Measurements from ENCODE around the gene MYO1C.
A peak's percentile ranks its signal among the peaks of the same experiment; 100 is the strongest.

Gene MYO1C

GRCh38 chr17:1484676-1485422 lies 7.6 kb downstream of the MYO1C start:
- peak overlapping the region; percentile 83 to 99 (median 94) for H3K4me2 ChIP-seq
- peaks cover 9 to 57% (median 26%) of the 10 kb centered on the region in 11 experiments; a peak in 19 of 22 replicates for H4K20me1 ChIP-seq
- H3K27me3 ChIP-seq = peaks cover 0 to 13% (median 0%) of the 10 kb centered on the region in 11 experiments; a peak in 7 of 22 replicates
- peak overlapping the region; percentile 16 to 91 (median 75); a peak in 21 of 22 replicates for H3K27ac ChIP-seq
- H3K9me3 ChIP-seq (replicated peaks in 1 of 11) = no peaks in the 10 kb centered on the region
- peaks cover 30 to 62% (median 53%) of the 10 kb centered on the region in 10 experiments for H3K4me1 ChIP-seq
- peaks cover 0 to 41% (median 16%) of the 10 kb centered on the region in 11 experiments; a peak in 16 of 22 replicates for H3K36me3 ChIP-seq
- TF ChIP-seq Cebpa-rat (IDR thresholded peaks at IDR 0.05) = no peak
- H3K4me3 ChIP-seq = peak overlapping the region; percentile 60 to 80 (median 69)
- peak overlapping the region; percentile 73 to 89 (median 81) for H3K9ac ChIP-seq

GRCh38 chr17:1484060-1484535 lies 8.4 kb downstream of the MYO1C start:
- H4K20me1 ChIP-seq = peaks cover 8 to 56% (median 21%) of the 10 kb centered on the region in 11 experiments; a peak in 19 of 22 replicates
- H3K27me3 ChIP-seq = peaks cover 0 to 13% (median 0%) of the 10 kb centered on the region in 11 experiments; a peak in 7 of 22 replicates
- H3K9me3 ChIP-seq (replicated peaks in 1 of 11) = no peaks in the 10 kb centered on the region
- no peak overlapping the region for H3K9ac ChIP-seq
- H3K27ac ChIP-seq = no peak overlapping the region
- H3K4me2 ChIP-seq = peak overlapping the region; percentile 19 to 99 (median 92); a peak in 18 of 22 replicates
- TF ChIP-seq Cebpa-rat (IDR thresholded peaks at IDR 0.05) = no peak
- H3K4me3 ChIP-seq = no peak overlapping the region
- peaks cover 22 to 54% (median 45%) of the 10 kb centered on the region in 10 experiments for H3K4me1 ChIP-seq
- peaks cover 0 to 49% (median 16%) of the 10 kb centered on the region in 11 experiments; a peak in 17 of 22 replicates for H3K36me3 ChIP-seq

- Histone ChIP-seq H3K36me3 (peaks cover 8 to 63% (median 30%) of the 10 kb centered on the region in 11 experiments; a peak in 19 of 22 replicates), H3K27me3 (peaks cover 0 to 13% (median 0%) of the 10 kb centered on the region in 11 experiments; a peak in 7 of 22 replicates), H3K9me3 (replicated peaks in 1 of 11) (no peaks in the 10 kb centered on the region), H4K20me1 (peaks cover 0 to 60% (median 16%) of the 10 kb centered on the region in 11 experiments; a peak in 16 of 22 replicates), H3K9ac (no peak overlapping the region), H3K27ac (no peak overlapping the region), H3K4me1 (peaks cover 14 to 40% (median 31%) of the 10 kb centered on the region in 10 experiments), H3K4me3 (no peak overlapping the region), H3K4me2 (no peak overlapping the region)
- no peak for TF ChIP-seq Cebpa-rat (IDR thresholded peaks at IDR 0.05)
Measured at GRCh38 chr17:1482680-1483079, 9.8 kb downstream of the MYO1C start.

- Histone ChIP-seq H3K9me3 (replicated peaks in 1 of 11) (no peaks in the 10 kb centered on the region), H3K4me1 (peaks cover 11 to 35% (median 24%) of the 10 kb centered on the region in 10 experiments), H3K27ac (no peak overlapping the region), H3K9ac (no peak overlapping the region), H3K4me2 (no peak overlapping the region), H3K27me3 (peaks cover 0 to 8% (median 0%) of the 10 kb centered on the region in 11 experiments; a peak in 7 of 22 replicates), H4K20me1 (peaks cover 0 to 69% (median 16%) of the 10 kb centered on the region in 11 experiments; a peak in 17 of 22 replicates), H3K36me3 (peaks cover 12 to 72% (median 39%) of the 10 kb centered on the region in 11 experiments; a peak in 20 of 22 replicates), H3K4me3 (no peak overlapping the region)
- TF ChIP-seq Cebpa-rat (IDR thresholded peaks at IDR 0.05) = no peak
Measured at GRCh38 chr17:1481736-1482135, 10.8 kb downstream of the MYO1C start.

GRCh38 chr17:1480747-1481465 lies 11.6 kb downstream of the MYO1C start:
- H3K9ac ChIP-seq = no peak overlapping the region
- H3K36me3 ChIP-seq = peaks cover 12 to 81% (median 39%) of the 10 kb centered on the region in 11 experiments; a peak in 20 of 22 replicates
- TF ChIP-seq Cebpa-rat (IDR thresholded peaks at IDR 0.05) = no peak
- no peaks in the 10 kb centered on the region; a peak in 4 of 22 replicates for H3K27me3 ChIP-seq
- H3K4me3 ChIP-seq = no peak overlapping the region
- no peak overlapping the region for H3K27ac ChIP-seq
- no peaks in the 10 kb centered on the region for H3K9me3 ChIP-seq (replicated peaks in 1 of 11)
- H3K4me1 ChIP-seq = peaks cover 11 to 35% (median 21%) of the 10 kb centered on the region in 10 experiments; a peak in 19 of 20 replicates
- H4K20me1 ChIP-seq = peaks cover 0 to 78% (median 16%) of the 10 kb centered on the region in 11 experiments; a peak in 17 of 22 replicates
- no peak overlapping the region for H3K4me2 ChIP-seq

- Histone ChIP-seq H3K27ac (no peak overlapping the region), H3K4me1 (peaks cover 24 to 41% (median 30%) of the 10 kb centered on the region in 10 experiments), H3K9me3 (replicated peaks in 1 of 11) (no peaks in the 10 kb centered on the region), H4K20me1 (peaks cover 2 to 91% (median 27%) of the 10 kb centered on the region in 11 experiments; a peak in 17 of 22 replicates), H3K4me2 (no peak overlapping the region), H3K36me3 (peaks cover 12 to 81% (median 39%) of the 10 kb centered on the region in 11 experiments; a peak in 20 of 22 replicates), H3K9ac (no peak overlapping the region), H3K27me3 (no peaks in the 10 kb centered on the region), H3K4me3 (no peak overlapping the region)
- no peak for TF ChIP-seq Cebpa-rat (IDR thresholded peaks at IDR 0.05)
Measured at GRCh38 chr17:1478418-1478817, 14.1 kb downstream of the MYO1C start.

- H4K20me1 ChIP-seq = peaks cover 28 to 95% (median 48%) of the 10 kb centered on the region in 11 experiments; a peak in 21 of 22 replicates
- no peaks in the 10 kb centered on the region for H3K9me3 ChIP-seq (replicated peaks in 1 of 11)
- 0 out of 20 replicates have a peak overlapping the region, but pooled peaks of 1 of the 10 experiments have one; percentile 19 for H3K4me3 ChIP-seq
- H3K9ac ChIP-seq = peak overlapping the region in 4 of 11 experiments; percentile 5 to 56 (median 48); a peak in 4 of 22 replicates
- H3K4me1 ChIP-seq = peaks cover 53 to 71% (median 60%) of the 10 kb centered on the region in 10 experiments
- H3K36me3 ChIP-seq = peaks cover 4 to 77% (median 27%) of the 10 kb centered on the region in 11 experiments; a peak in 19 of 22 replicates
- H3K27me3 ChIP-seq = 0 out of 22 replicates have a peak, but pooled peaks cover 0 to 3% (median 0%) of the 10 kb centered on the region in 11 experiments
- peak overlapping the region in 1 of 11 experiments; percentile 10; a peak in 3 of 22 replicates for H3K27ac ChIP-seq
- no peak for TF ChIP-seq Cebpa-rat (IDR thresholded peaks at IDR 0.05)
- peak overlapping the region; percentile 44 to 92 (median 82) for H3K4me2 ChIP-seq
Measured at GRCh38 chr17:1475321-1475854, 17.1 kb downstream of the MYO1C start.
